Aorta (tissue), 5 donors: ENCODE data around the gene KIF18B. TPM values are rescaled to one million over a fixed set of nuclear protein-coding genes. Genes with fewer than 3 reads are reported as not detected.

ENCODE experiments used
- ATAC-seq: fragments of 200-7000 bp; cut with Tn5 transposase; one replicate; pipeline ENCODE4 v1.9.1; 2022; ENCODE audit warnings: moderate library complexity; ENCODE audit not compliant: low FRiP score
- DNase-seq, 2 donors: peaks; one replicate each; pipeline ENCODE4 v3.0.0-alpha.2; 2020
- H3K27ac ChIP-seq, 2 donors: one replicate each; pipeline ENCODE4 v1.5.1; 2013; ENCODE audit warnings: low read length in 2 of 2, mild to moderate bottlenecking in 2 of 2, moderate library complexity in 2 of 2, control low read depth in 1 of 2, inconsistent platforms in 1 of 2, low read depth in 1 of 2
- H3K27me3 ChIP-seq, 2 donors: one replicate each; pipeline ENCODE4 v1.6.1; 2013; ENCODE audit warnings: control low read depth in 1 of 2, low read length in 1 of 2, mild to moderate bottlenecking in 1 of 2, moderate library complexity in 1 of 2; ENCODE audit not compliant: insufficient read depth in 2 of 2, control insufficient read depth in 1 of 2
- H3K36me3 ChIP-seq, 2 donors: one replicate each; pipeline ENCODE4 v1.6.1; 2013; ENCODE audit warnings: control low read depth in 1 of 2, low read length in 1 of 2, mild to moderate bottlenecking in 1 of 2; ENCODE audit not compliant: insufficient read depth in 2 of 2, control insufficient read depth in 1 of 2
- H3K4me1 ChIP-seq, 2 donors: one replicate each; pipeline ENCODE4 v1.6.1; 2013; ENCODE audit warnings: low read length in 2 of 2, control low read depth in 1 of 2, mild to moderate bottlenecking in 1 of 2, moderate library complexity in 1 of 2; ENCODE audit not compliant: insufficient read depth in 2 of 2, control insufficient read depth in 1 of 2
- H3K4me3 ChIP-seq, 2 donors: one replicate each; pipeline ENCODE4 v1.5.1; 2013; ENCODE audit warnings: low read length in 2 of 2, control low read depth in 1 of 2, mild to moderate bottlenecking in 1 of 2
- H3K9me3 ChIP-seq: one replicate; pipeline ENCODE4 v1.6.1; 2013; ENCODE audit warnings: mild to moderate bottlenecking, low read length; ENCODE audit not compliant: control insufficient read depth
- WGBS, 2 donors: extraction: QIAGEN DNeasy Blood & Tissue Kit; methylation state at CpG; one replicate each; pipeline ENCODE4 v1.1.7; 2013; 5-methylcytosine and 5-hydroxymethylcytosine counted together
- intact Hi-C, 2 donors: fragments of 100-400 bp; cut with DNase I; formaldehyde crosslinking; loops; one replicate each; pipeline versions ENCODE4 v1.14.2 to v1.15.0; 2022
- polyA plus RNA-seq, 2 donors: library from polyadenylated mRNA; stranded (reverse); fragments of 200-250 nt; gene quantifications; one replicate each; pipeline ENCODE4 v1.2.3, GENCODE V29; 2013
- total RNA-seq, 2 donors: library from RNA; stranded (reverse); fragmentation: NEBNext Ultra II Directional; extraction: Animal tissue kit (Norgen Biotek cat#: 25700); gene quantifications; one replicate each; pipeline ENCODE4 v1.2.1, GENCODE V29; 2021
- donor health status: healthy with polysubstance abuse.
- donor health status: Bipolar disorder and iron deficiency.
- donor health status: DM: no; HTN: no; CAD: no.
- donor health status: DM: no; HTN: no; CAD: no.
- donor health status: DM: yes; HTN: yes; CAD: no.

Gene KIF18B
- total and polyA plus RNA-seq, 4 donors: 0.05 to 1.7 (median 0.16) TPM; not detected in 1

GRCh38 chr17:44971776-44972483 is 24.4 kb upstream of the KIF18B start:
- Histone ChIP-seq H3K27me3 (no peaks in the 10 kb centered on the region), H3K27ac (no peak overlapping the region), H3K9me3 (no peaks in the 10 kb centered on the region), H3K4me3 (no peak overlapping the region), H3K4me1 (no peaks in the 10 kb centered on the region), H3K36me3 (no peaks in the 10 kb centered on the region)
- DNase-seq (no peak), ATAC-seq (no peak)
- intact Hi-C loops: no loop called here
- WGBS, 2 donors: 78% methylated on average over 8 of the region's 8 CpGs

- DNase-seq (peak; percentile 68 to 85), ATAC-seq (no peak)
- WGBS, 2 donors: 0 to 2% methylated on average over 55 of the region's 55 CpGs
- Histone ChIP-seq H3K9me3 (no peaks in the 10 kb centered on the region), H3K27me3 (no peaks in the 10 kb centered on the region), H3K36me3 (no peaks in the 10 kb centered on the region), H3K4me3 (no peak overlapping the region), H3K4me1 (no peaks in the 10 kb centered on the region), H3K27ac (no peak overlapping the region)
- intact Hi-C loops: no loop called here
These were observed 22.7 kb upstream of the KIF18B start for GRCh38 chr17:44970136-44970741.

GRCh38 chr17:44969144-44969780 is 21.7 kb upstream of the KIF18B start:
- WGBS, 2 donors: 84 to 86% methylated on average over 19 of the region's 19 CpGs
- H3K4me3 ChIP-seq: no peak overlapping the region
- intact Hi-C loops: loop anchor here in 1 of 2 donors (5.0 kb wide), 1 partner anchor 53 kb away; no protein-coding TSS in a partner anchor
- ATAC-seq (no peak), DNase-seq (no peak)
- no peaks in the 10 kb centered on the region for H3K4me1 ChIP-seq
- no peak overlapping the region for H3K27ac ChIP-seq
- no peaks in the 10 kb centered on the region for H3K36me3 ChIP-seq
- no peaks in the 10 kb centered on the region for H3K9me3 ChIP-seq
- H3K27me3 ChIP-seq: no peaks in the 10 kb centered on the region

GRCh38 chr17:44968225-44969143 is 20.9 kb upstream of the KIF18B start, which contains the start of gene C1QL1:
Gene C1QL1, minus strand, starts transcription at chr17:44968303. Its CDS starts 255 bp downstream, at chr17:44968048.
- no peaks in the 10 kb centered on the region for H3K4me1 ChIP-seq
- peak within 1 kb of the TSS in 1 of 2 donors; percentile 19 for H3K4me3 ChIP-seq
- DNase-seq (peak; percentile 93 to 97), ATAC-seq (peak; percentile 97)
- no peaks in the 10 kb centered on the region for H3K36me3 ChIP-seq
- H3K27ac ChIP-seq: no peak within 1 kb of the TSS
- WGBS, 2 donors: 8% methylated on average over 50 to 81 of the region's 81 CpGs
- intact Hi-C loops: loop anchor here in 1 of 2 donors (5.0 kb wide), 1 partner anchor 54 kb away; no protein-coding TSS in a partner anchor
- H3K9me3 ChIP-seq: no peaks in the 10 kb centered on the region
- H3K27me3 ChIP-seq: no peaks in the 10 kb centered on the region

- ATAC-seq: no peak
- Histone ChIP-seq H3K27ac (no peak overlapping the region), H3K4me3 (no peak overlapping the region), H3K4me1 (no peaks in the 10 kb centered on the region), H3K9me3 (no peaks in the 10 kb centered on the region), H3K36me3 (no peaks in the 10 kb centered on the region), H3K27me3 (no peaks in the 10 kb centered on the region)
- intact Hi-C loops: loop anchor here in 1 of 2 donors (5.0 kb wide), 1 partner anchor 54 kb away; no protein-coding TSS in a partner anchor
- 0 to 2% methylated on average over 19 to 47 of the region's 47 CpGs for WGBS, 2 donors
- DNase-seq: no peak
These were observed 20.3 kb upstream of the KIF18B start for GRCh38 chr17:44967907-44968224.

- DNase-seq (no peak), ATAC-seq (no peak)
- Histone ChIP-seq H3K4me3 (no peak overlapping the region), H3K27me3 (no peaks in the 10 kb centered on the region), H3K36me3 (no peaks in the 10 kb centered on the region), H3K9me3 (no peaks in the 10 kb centered on the region), H3K27ac (no peak overlapping the region), H3K4me1 (no peaks in the 10 kb centered on the region)
- intact Hi-C loops: loop anchor here in 1 of 2 donors (5.0 kb wide), 1 partner anchor 55 kb away; no protein-coding TSS in a partner anchor
- WGBS, 2 donors: 4% methylated on average over 59 to 76 of the region's 76 CpGs
These were observed 19.7 kb upstream of the KIF18B start for GRCh38 chr17:44967026-44967906.

GRCh38 chr17:44966348-44967025 is 18.9 kb upstream of the KIF18B start:
- Histone ChIP-seq H3K9me3 (no peaks in the 10 kb centered on the region), H3K4me3 (no peak overlapping the region), H3K27me3 (no peaks in the 10 kb centered on the region), H3K27ac (no peak overlapping the region), H3K4me1 (no peaks in the 10 kb centered on the region), H3K36me3 (no peaks in the 10 kb centered on the region)
- ATAC-seq (no peak), DNase-seq (no peak)
- 26 to 35% methylated on average over 20 to 21 of the region's 21 CpGs for WGBS, 2 donors
- intact Hi-C loops: loop anchor here in 1 of 2 donors (5.0 kb wide), 1 partner anchor 56 kb away; no protein-coding TSS in a partner anchor
